Heart left ventricle (tissue), 16 donors: ENCODE measurements around the gene RPAP2. TPM values are rescaled to one million over a fixed set of nuclear protein-coding genes. Genes with fewer than 3 reads are reported as not detected.
"Not testable (repeated sequence)": the region's sequence is repeated elsewhere in the genome, so short reads cannot be mapped to it uniquely, and the experiment has no call there.

Source experiments
- ATAC-seq, 4 donors: fragments of 200-7000 bp; cut with Tn5 transposase; one replicate each; pipeline ENCODE4 v1.9.1; 2020 to 2022; ENCODE audit warnings: moderate library complexity in 4 of 4, mild to moderate bottlenecking in 3 of 4, moderate number of reproducible peaks in 1 of 4
- DNase-seq, 5 donors: peaks; one replicate each; pipeline ENCODE4 v3.0.0-alpha.2; 2020
- H3K27ac ChIP-seq, 12 donors: fragments of 200-600 bp; sonication (generic) in 4 of 12; one replicate each; pipeline versions ENCODE4 v1.5.0 to v1.8.0; 2016 to 2022; ENCODE audit warnings: mild to moderate bottlenecking in 2 of 12
- H3K27me3 ChIP-seq, 9 donors: fragments of 200-600 bp; sonication (generic) in 2 of 9; one replicate each; pipeline versions ENCODE4 v1.5.1 to v1.8.0; 2016 to 2022; ENCODE audit warnings: mild to moderate bottlenecking in 3 of 9
- H3K36me3 ChIP-seq, 9 donors: fragments of 200-600 bp; sonication (generic) in 2 of 9; one replicate each; pipeline versions ENCODE4 v1.5.0 to v1.8.0; 2018 to 2022; ENCODE audit warnings: mild to moderate bottlenecking in 2 of 9
- H3K4me1 ChIP-seq, 12 donors: fragments of 200-600 bp; sonication (generic) in 4 of 12; one replicate each; pipeline versions ENCODE4 v1.5.0 to v1.8.0; 2016 to 2022; ENCODE audit warnings: mild to moderate bottlenecking in 3 of 12
- H3K4me3 ChIP-seq, 12 donors: fragments of 200-600 bp; sonication (generic) in 4 of 12; one replicate each; pipeline versions ENCODE4 v1.5.0 to v1.8.0; 2017 to 2022; ENCODE audit warnings: mild to moderate bottlenecking in 9 of 12, moderate library complexity in 4 of 12
- H3K9me3 ChIP-seq, 12 donors: fragments of 200-600 bp; sonication (generic) in 4 of 12; one replicate each; pipeline versions ENCODE4 v1.5.0 to v1.8.0; 2016 to 2022; ENCODE audit warnings: mild to moderate bottlenecking in 1 of 12
- CTCF ChIP-seq, 12 donors: fragments of 200-600 bp; sonication (generic) in 4 of 12; IDR thresholded peaks; one replicate each; pipeline versions ENCODE4 v1.5.0 to v1.8.0; 2018 to 2022; ENCODE audit warnings: antibody characterized with exemption in 12 of 12, mild to moderate bottlenecking in 5 of 12
- POLR2A ChIP-seq, 2 donors: fragments of 450-650 bp; IDR thresholded peaks; one replicate each; pipeline ENCODE4 v1.6.1; 2017; ENCODE audit warnings: antibody characterized with exemption in 2 of 2, mild to moderate bottlenecking in 2 of 2, moderate library complexity in 2 of 2
- WGBS, 4 donors: extraction: QIAGEN DNeasy Blood & Tissue Kit in 2 of 4; methylation state at CpG; one replicate each; pipeline versions ENCODE4 v1.1.5 to v1.1.7; 2013 to 2018; 5-methylcytosine and 5-hydroxymethylcytosine counted together
- intact Hi-C, 10 donors: fragments of 100-400 bp; cut with DNase I; formaldehyde crosslinking; loops; one replicate each; pipeline versions ENCODE4 v1.11.1 to v1.14.2; 2022
- polyA plus RNA-seq, 2 donors: library from polyadenylated mRNA; stranded (reverse); fragments of 200-250 nt; gene quantifications; one replicate each; pipeline ENCODE4 v1.2.3, GENCODE V29; 2013
- total RNA-seq, 9 donors: library from RNA; depleted of rRNA in 2 of 9; stranded (reverse); fragments of >200 nt in 2 of 9; fragmentation: NEBNext Ultra II Directional in 3 of 9; extraction: Animal tissue kit (Norgen Biotek cat#: 25700) in 3 of 9; gene quantifications; one replicate each; pipeline versions ENCODE4 v1.1.0 to v1.2.4, GENCODE V29; 2016 to 2023
- donor health status: ischemic (EF 13 %, LVEDD 7.1; RV severe dilation, severe dysfunction).
- donor health status: healthy with polysubstance abuse.
- donor health status: DM: no; HTN: yes; CAD: no.
- donor health status: DM: no; HTN: no; CAD: no.
- donor health status: ischemic (EF 25% LVEDD 6.9; RV normal size, moderate dysfunction).
- donor health status: ischemic (EF 25% LVEDD 5.7; RV mildly dilated, moderate dysfunction).
- donor health status: healthy.
- donor health status: DM: yes; HTN: yes; CAD: no.
- donor health status: ischemic (EF 35%, LVEDD 5.7; RV mildly dilated, moderate dysfunction).
- donor health status: nonischemic (EF 11% LVEDD 7.7; RV severe dilation, severe dysfunction).
- donor health status: DM: yes; HTN: yes; CAD: no.
- donor health status: PGD.
- donor health status: ischemic (EF 29% LVEDD 5.4; RV normal size, mild dysfunction).
- donor health status: nonischemic (EF 23%, LVEDD 6.1; RV moderate dilation, normal function).

RPAP2 gene
- total and polyA plus RNA-seq, 11 donors: 6.7 to 27.7 (median 23.2) TPM

DNA sequence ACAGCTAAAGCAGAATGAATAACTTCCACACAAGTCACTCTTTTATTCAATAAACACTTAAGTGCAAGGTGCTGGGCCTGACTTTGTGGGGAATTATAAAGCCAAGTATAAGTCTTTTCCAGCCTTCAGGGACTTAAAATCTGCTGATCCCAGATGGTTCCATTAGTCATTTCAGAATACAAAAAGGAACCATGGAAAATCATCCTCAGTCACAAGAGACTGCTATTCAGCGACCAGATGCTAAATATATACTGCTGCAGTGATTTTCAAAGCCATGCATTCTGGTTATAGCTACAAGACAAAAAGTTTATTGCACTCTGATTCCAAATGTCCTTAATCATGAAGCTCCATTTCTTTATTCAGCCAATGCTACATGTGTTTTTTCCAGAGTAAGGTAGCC is 25.8 kb upstream of the RPAP2 start:
- Histone ChIP-seq H3K9me3 (no peaks in the 10 kb centered on the region), H3K36me3 (peaks cover 0 to 69% (median 51%) of the 10 kb centered on the region in 9 donors), H3K27ac (no peak overlapping the region), H3K27me3 (no peaks in the 10 kb centered on the region), H3K4me1 (no peaks in the 10 kb centered on the region), H3K4me3 (no peak overlapping the region)
- DNase-seq (no peak), ATAC-seq (no peak)
- WGBS, 4 donors: 50 to 71% (median 69%) methylated on average over 1 of the region's 1 CpG
- no peak for TF ChIP-seq CTCF (IDR thresholded peaks at IDR 0.05)
- TF ChIP-seq POLR2A (IDR thresholded peaks at IDR 0.05): no peak
- intact Hi-C loops: no loop called here

DNA sequence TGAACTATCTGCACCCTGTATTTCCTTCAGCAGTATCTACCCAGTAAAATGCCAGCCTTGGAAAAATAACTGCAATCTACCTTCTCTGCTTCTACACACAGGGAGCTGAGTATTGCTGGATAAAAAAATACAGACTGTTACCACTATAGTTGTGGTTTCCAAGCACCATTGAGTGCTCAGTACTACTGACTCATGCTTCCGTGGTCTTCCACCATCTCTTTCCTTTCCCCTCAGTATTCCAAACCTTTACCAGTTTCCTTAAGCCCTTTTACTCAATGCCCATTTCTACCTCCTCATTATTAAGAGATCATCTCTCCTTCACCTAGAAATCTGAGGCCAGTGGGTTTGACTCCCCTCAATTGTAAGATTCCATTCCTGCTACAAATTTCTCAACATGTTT is 23.9 kb upstream of the RPAP2 start:
- no peaks in the 10 kb centered on the region for H3K4me1 ChIP-seq
- no peak overlapping the region for H3K4me3 ChIP-seq
- H3K36me3 ChIP-seq: peaks cover 0 to 60% (median 45%) of the 10 kb centered on the region in 9 donors
- DNase-seq (no peak), ATAC-seq (no peak)
- H3K9me3 ChIP-seq: no peaks in the 10 kb centered on the region
- no peak for TF ChIP-seq POLR2A (IDR thresholded peaks at IDR 0.05)
- no peak for TF ChIP-seq CTCF (IDR thresholded peaks at IDR 0.05)
- intact Hi-C loops: no loop called here
- 93 to 98% (median 97%) methylated on average over 1 of the region's 1 CpG for WGBS, 4 donors
- H3K27ac ChIP-seq: no peak overlapping the region
- no peaks in the 10 kb centered on the region for H3K27me3 ChIP-seq

DNA sequence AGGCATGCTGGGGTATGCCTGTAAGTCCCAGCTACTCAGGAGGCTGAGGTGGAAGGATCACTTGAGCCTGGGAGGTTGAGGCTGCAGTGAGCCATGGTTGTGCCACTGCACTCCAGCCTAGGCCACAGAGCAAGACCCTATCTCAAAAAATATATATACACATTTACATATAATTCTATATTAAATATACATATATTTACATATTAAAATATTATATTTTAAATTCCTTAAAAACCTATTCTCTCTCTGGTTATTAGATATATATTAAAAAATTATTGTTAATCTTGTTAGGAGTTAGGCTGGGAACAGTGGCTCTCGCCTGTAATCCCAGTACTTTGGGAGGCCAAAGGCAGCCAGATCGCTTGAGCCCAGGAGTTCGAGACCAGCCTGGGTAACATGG is 22.8 kb upstream of the RPAP2 start:
- 97 to 100% (median 98%) methylated on average over 3 of the region's 3 CpGs for WGBS, 4 donors
- DNase-seq (no peak), ATAC-seq (no peak)
- H3K4me1 ChIP-seq: no peaks in the 10 kb centered on the region
- no peaks in the 10 kb centered on the region for H3K27me3 ChIP-seq
- H3K9me3 ChIP-seq: no peaks in the 10 kb centered on the region
- intact Hi-C loops: no loop called here
- no peak overlapping the region for H3K4me3 ChIP-seq
- peaks cover 0 to 61% (median 42%) of the 10 kb centered on the region in 9 donors for H3K36me3 ChIP-seq
- H3K27ac ChIP-seq: no peak overlapping the region
- TF ChIP-seq CTCF (IDR thresholded peaks at IDR 0.05): no peak
- no peak for TF ChIP-seq POLR2A (IDR thresholded peaks at IDR 0.05)

- no peak for DNase-seq
- H3K36me3 ChIP-seq: peaks cover 0 to 61% (median 40%) of the 10 kb centered on the region in 9 donors
- TF ChIP-seq POLR2A (IDR thresholded peaks at IDR 0.05) (no peak), CTCF (IDR thresholded peaks at IDR 0.05) (no peak)
- whole genome bisulfite sequencing, 4 donors: 94 to 98% (median 96%) methylated on average over 4 of the region's 4 CpGs
- no peaks in the 10 kb centered on the region for H3K27me3 ChIP-seq
- no peak overlapping the region for H3K4me3 ChIP-seq
- no peak overlapping the region for H3K27ac ChIP-seq
- no peaks in the 10 kb centered on the region for H3K4me1 ChIP-seq
- ATAC-seq: no peak
- H3K9me3 ChIP-seq: peaks cover 0 to 4% (median 0%) of the 10 kb centered on the region in 12 donors
- intact Hi-C loops: no loop called here
These were observed 21.6 kb upstream of the RPAP2 start for GRCh38 chr1:92277105-92277723.

GRCh38 chr1:92279781-92280180 is 19.1 kb upstream of the RPAP2 start:
- H3K36me3 ChIP-seq: peaks cover 0 to 63% (median 32%) of the 10 kb centered on the region in 9 donors
- H3K27me3 ChIP-seq, H3K4me1 ChIP-seq, H3K4me3 ChIP-seq, ATAC-seq, DNase-seq, intact Hi-C loops, H3K27ac ChIP-seq, H3K9me3 ChIP-seq: not testable (repeated sequence)
- 97 to 99% (median 97%) methylated on average over 15 of the region's 15 CpGs for WGBS, 4 donors

DNA sequence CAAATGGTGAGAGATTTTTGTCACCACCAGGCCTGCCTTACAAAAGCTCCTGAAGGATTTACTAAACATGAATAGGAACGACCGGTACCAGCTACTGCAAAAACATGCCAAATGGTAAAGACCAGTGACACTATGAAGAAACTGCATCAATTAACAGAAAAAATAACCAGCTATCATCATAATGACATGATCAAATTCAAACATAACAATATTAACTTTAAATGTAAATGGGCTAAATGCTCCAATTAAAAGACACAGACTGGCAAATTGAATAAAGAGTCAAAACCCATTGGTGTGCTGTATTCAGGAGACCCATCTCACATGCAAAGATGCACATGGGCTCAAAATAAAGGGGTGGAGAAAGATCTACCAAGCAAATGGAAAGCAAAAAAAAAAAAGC is 17.4 kb upstream of the RPAP2 start:
- H3K4me1 ChIP-seq, H3K4me3 ChIP-seq: not testable (repeated sequence)
- H3K36me3 ChIP-seq: peaks cover 0 to 69% (median 39%) of the 10 kb centered on the region in 9 donors

More for the DNA sequence above, 17.4 kb upstream of the RPAP2 start:
- H3K27ac ChIP-seq, H3K27me3 ChIP-seq, H3K9me3 ChIP-seq, DNase-seq, intact Hi-C loops, ATAC-seq: not testable (repeated sequence)
- whole genome bisulfite sequencing, 4 donors: 95 to 98% (median 97%) methylated on average over 2 of the region's 2 CpGs
